ENCODE measurements around the gene CDK19.

CDK19 gene

GRCh38 chr6:110563711-110564110, 251.6 kb downstream of the CDK19 start:
- no peak for DNase-seq
- H3K36me3 ChIP-seq (ENCODE audit: control insufficient read depth, insufficient read depth, low read length): no peaks in the 10 kb centered on the region
- peaks cover 20% of the 10 kb centered on the region for H3K4me1 ChIP-seq (ENCODE audit: control insufficient read depth, insufficient read depth, low read length, poor library complexity, severe bottlenecking)
- H3K27ac ChIP-seq (ENCODE audit: insufficient read depth, low read length, poor library complexity, severe bottlenecking): no peak overlapping the region
- no peak overlapping the region for H3K4me3 ChIP-seq (ENCODE audit: insufficient read depth, low read depth, low read length, poor library complexity, severe bottlenecking)
- H3K9me3 ChIP-seq (ENCODE audit: control insufficient read depth, low read length): no peaks in the 10 kb centered on the region
- H3K27me3 ChIP-seq (replicated peaks; ENCODE audit: control insufficient read depth, insufficient read depth, low read length, poor library complexity, severe bottlenecking): no peaks in the 10 kb centered on the region

GRCh38 chr6:110562316-110562915, 252.9 kb downstream of the CDK19 start:
- H3K9me3 ChIP-seq (ENCODE audit: control insufficient read depth, low read length): no peaks in the 10 kb centered on the region
- no peak overlapping the region for H3K27ac ChIP-seq (ENCODE audit: insufficient read depth, low read length, poor library complexity, severe bottlenecking)
- H3K4me3 ChIP-seq (ENCODE audit: insufficient read depth, low read depth, low read length, poor library complexity, severe bottlenecking): no peak overlapping the region
- no peaks in the 10 kb centered on the region for H3K27me3 ChIP-seq (replicated peaks; ENCODE audit: control insufficient read depth, insufficient read depth, low read length, poor library complexity, severe bottlenecking)
- no peaks in the 10 kb centered on the region for H3K36me3 ChIP-seq (ENCODE audit: control insufficient read depth, insufficient read depth, low read length)
- no peak for DNase-seq
- H3K4me1 ChIP-seq (ENCODE audit: control insufficient read depth, insufficient read depth, low read length, poor library complexity, severe bottlenecking): peaks cover 20% of the 10 kb centered on the region

- H3K9me3 ChIP-seq (ENCODE audit: control insufficient read depth, low read length): no peaks in the 10 kb centered on the region
- no peaks in the 10 kb centered on the region for H3K27me3 ChIP-seq (replicated peaks; ENCODE audit: control insufficient read depth, insufficient read depth, low read length, poor library complexity, severe bottlenecking)
- peaks cover 20% of the 10 kb centered on the region for H3K4me1 ChIP-seq (ENCODE audit: control insufficient read depth, insufficient read depth, low read length, poor library complexity, severe bottlenecking)
- DNase-seq: no peak
- H3K27ac ChIP-seq (ENCODE audit: insufficient read depth, low read length, poor library complexity, severe bottlenecking): no peak overlapping the region
- H3K36me3 ChIP-seq (ENCODE audit: control insufficient read depth, insufficient read depth, low read length): no peaks in the 10 kb centered on the region
- H3K4me3 ChIP-seq (ENCODE audit: insufficient read depth, low read depth, low read length, poor library complexity, severe bottlenecking): no peak overlapping the region
Observed at GRCh38 chr6:110561696-110562095, 253.6 kb downstream of the CDK19 start.

GRCh38 chr6:110561008-110561396, 254.3 kb downstream of the CDK19 start:
- Histone ChIP-seq H3K27ac (ENCODE audit: insufficient read depth, low read length, poor library complexity, severe bottlenecking) (no peak overlapping the region), H3K4me1 (ENCODE audit: control insufficient read depth, insufficient read depth, low read length, poor library complexity, severe bottlenecking) (peaks cover 20% of the 10 kb centered on the region), H3K36me3 (ENCODE audit: control insufficient read depth, insufficient read depth, low read length) (no peaks in the 10 kb centered on the region), H3K27me3 (replicated peaks; ENCODE audit: control insufficient read depth, insufficient read depth, low read length, poor library complexity, severe bottlenecking) (no peaks in the 10 kb centered on the region), H3K4me3 (ENCODE audit: insufficient read depth, low read depth, low read length, poor library complexity, severe bottlenecking) (no peak overlapping the region), H3K9me3 (ENCODE audit: control insufficient read depth, low read length) (no peaks in the 10 kb centered on the region)
- DNase-seq: no peak

- H3K27ac ChIP-seq (ENCODE audit: insufficient read depth, low read length, poor library complexity, severe bottlenecking): no peak overlapping the region
- no peak overlapping the region for H3K4me3 ChIP-seq (ENCODE audit: insufficient read depth, low read depth, low read length, poor library complexity, severe bottlenecking)
- H3K27me3 ChIP-seq (replicated peaks; ENCODE audit: control insufficient read depth, insufficient read depth, low read length, poor library complexity, severe bottlenecking): no peaks in the 10 kb centered on the region
- peaks cover 23% of the 10 kb centered on the region for H3K4me1 ChIP-seq (ENCODE audit: control insufficient read depth, insufficient read depth, low read length, poor library complexity, severe bottlenecking)
- no peaks in the 10 kb centered on the region for H3K9me3 ChIP-seq (ENCODE audit: control insufficient read depth, low read length)
- DNase-seq: no peak
- no peaks in the 10 kb centered on the region for H3K36me3 ChIP-seq (ENCODE audit: control insufficient read depth, insufficient read depth, low read length)
Observed at GRCh38 chr6:110560239-110561007, 254.8 kb downstream of the CDK19 start.
